HG02884 (cell line): Measurements from ENCODE around the gene SFTPB.
"Not testable (repeated sequence)": the region's sequence is repeated elsewhere in the genome, so short reads cannot be mapped to it uniquely, and the experiment has no call there.

ENCODE experiments used
- ATAC-seq: cut with Tn5 transposase; IDR thresholded peaks from one replicate; pipeline ENCODE4 v1.9.1; 2021; ENCODE audit warnings: mild to moderate bottlenecking, moderate library complexity; ENCODE audit not compliant: unreplicated experiment

SFTPB gene

GRCh38 chr2:85619617-85620016 is 48.4 kb downstream of the SFTPB start:
- ATAC-seq, result no peak

GRCh38 chr2:85617723-85618122 is 50.3 kb downstream of the SFTPB start:
- ATAC-seq, result not testable (repeated sequence)

GRCh38 chr2:85615413-85615728 is 52.6 kb downstream of the SFTPB start:
- no peak for ATAC-seq

GRCh38 chr2:85614757-85615156 is 53.2 kb downstream of the SFTPB start:
- ATAC-seq, result not testable (repeated sequence)

GRCh38 chr2:85613717-85614515 is 54.1 kb downstream of the SFTPB start:
- ATAC-seq, result no peak

- ATAC-seq, result peak; percentile 58
Observed at GRCh38 chr2:85611705-85612587, 56.1 kb downstream of the SFTPB start, which contains the start of gene C2orf68. Gene C2orf68 (minus strand): TSS chr2:85612066. CDS start chr2:85611984, 82 bp downstream.

GRCh38 chr2:85611217-85611704 is 56.7 kb downstream of the SFTPB start:
- no peak for ATAC-seq
